ENCODE results near the gene REEP5.
A peak's percentile ranks its signal among the peaks of the same experiment; 100 is the strongest.
"Not testable (repeated sequence)": the region's sequence is repeated elsewhere in the genome, so short reads cannot be mapped to it uniquely, and the experiment has no call there.

The REEP5 gene

DNA sequence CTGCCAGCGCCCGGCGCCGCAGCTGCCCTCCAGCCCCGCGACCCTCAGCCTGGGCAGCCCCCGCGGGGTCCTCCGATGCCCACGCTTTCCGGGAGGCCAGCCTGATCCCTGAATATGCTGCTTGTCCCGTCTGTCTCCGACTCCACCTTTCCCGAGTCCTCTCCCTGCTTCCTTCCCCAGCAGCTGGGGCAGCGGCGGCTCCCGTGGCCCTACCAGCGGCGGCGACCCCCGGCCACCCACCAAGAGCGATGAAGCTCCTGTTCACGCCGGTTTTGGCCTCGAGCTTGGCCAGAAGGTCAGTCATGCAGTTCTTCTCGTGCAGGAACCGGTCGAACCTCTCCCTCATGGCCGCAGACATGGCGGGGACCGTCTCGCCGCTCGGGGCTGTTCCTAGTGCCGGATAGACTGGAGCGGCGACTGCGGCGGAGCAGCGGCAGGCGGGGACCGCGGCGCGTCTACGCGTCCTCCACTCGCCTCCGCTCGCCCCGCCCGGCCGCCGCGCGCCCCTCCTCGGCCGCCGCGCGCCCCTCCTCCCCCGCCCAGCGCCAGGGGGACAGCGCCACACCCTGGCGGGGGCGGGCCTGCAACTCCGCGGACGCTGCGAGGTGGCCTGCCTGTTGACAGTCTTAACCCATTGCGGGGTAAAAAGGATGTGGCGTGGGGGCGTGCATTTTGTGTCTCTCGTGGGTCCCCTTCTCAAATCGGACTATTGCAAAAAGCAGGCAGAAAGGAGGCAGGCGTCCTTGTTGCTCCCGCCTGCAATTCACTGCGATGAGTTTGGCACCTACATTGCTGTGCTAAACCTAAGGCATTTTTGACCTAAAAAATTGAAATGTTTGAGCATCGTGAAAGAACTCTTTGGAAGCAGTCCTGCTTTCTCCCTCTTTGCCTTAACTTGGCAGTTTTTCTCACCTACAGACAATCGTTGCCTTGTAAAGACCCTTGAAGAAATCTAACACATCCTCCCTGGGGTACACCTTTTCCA is at the start of gene REEP5:
REEP5 (minus strand) TSS at position 395 of the 985 bp plus-strand sequence; CDS start at position 358, 37 bp downstream.
- peak; percentile 70 for DNase-seq

DNA sequence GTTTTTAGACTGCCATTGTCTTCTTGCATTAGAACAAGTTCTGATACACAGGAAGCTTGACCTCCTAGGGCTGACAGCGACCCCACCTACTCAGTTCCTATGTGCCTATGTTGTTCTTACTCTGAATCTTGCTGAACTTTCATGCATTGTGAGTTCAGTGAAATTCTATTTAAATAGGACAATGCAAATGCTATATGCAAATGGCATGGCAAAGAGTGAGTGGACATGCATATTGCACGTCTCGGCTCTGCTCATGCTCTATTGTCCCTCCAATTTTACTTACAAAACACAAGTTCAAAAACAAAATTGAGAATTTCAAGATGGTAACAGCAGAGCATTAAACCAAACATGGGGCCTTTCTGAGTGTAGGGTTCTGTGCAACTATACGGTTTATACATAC is 49.2 kb upstream of the REEP5 start:
- DNase-seq = no peak

DNA sequence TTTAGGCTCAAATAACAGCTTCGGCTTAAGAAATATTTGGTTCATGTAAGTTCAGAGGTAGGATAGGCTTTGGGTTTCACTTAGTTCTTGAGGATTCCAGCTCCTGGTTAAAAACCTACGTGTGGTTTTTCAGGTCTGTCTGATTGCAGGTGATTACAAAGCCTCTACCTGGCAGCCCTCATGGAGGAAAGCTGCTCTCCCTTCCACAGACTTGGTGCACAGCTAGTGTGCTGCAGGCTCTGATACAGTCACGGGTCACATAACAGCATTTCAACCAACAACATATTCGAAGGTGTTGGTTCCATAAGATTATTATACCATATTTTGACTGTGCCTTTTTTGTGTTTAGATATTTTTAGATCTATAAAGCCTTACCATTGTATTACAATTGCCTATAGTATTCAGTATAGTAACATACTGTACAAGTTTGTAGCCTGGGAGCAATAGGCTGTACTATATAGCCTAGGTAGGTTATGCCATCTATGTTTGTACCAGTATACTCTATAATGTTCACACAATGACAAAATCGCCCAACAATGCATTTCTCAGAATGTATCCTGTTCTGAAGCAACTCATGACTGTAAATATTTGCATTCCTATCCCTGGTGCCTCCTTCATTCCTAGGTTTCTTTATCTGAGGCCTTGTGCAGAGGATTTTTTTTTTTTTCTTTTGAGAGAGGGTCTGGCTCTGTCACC is 46.5 kb upstream of the REEP5 start:
- DNase-seq = no peak

DNA sequence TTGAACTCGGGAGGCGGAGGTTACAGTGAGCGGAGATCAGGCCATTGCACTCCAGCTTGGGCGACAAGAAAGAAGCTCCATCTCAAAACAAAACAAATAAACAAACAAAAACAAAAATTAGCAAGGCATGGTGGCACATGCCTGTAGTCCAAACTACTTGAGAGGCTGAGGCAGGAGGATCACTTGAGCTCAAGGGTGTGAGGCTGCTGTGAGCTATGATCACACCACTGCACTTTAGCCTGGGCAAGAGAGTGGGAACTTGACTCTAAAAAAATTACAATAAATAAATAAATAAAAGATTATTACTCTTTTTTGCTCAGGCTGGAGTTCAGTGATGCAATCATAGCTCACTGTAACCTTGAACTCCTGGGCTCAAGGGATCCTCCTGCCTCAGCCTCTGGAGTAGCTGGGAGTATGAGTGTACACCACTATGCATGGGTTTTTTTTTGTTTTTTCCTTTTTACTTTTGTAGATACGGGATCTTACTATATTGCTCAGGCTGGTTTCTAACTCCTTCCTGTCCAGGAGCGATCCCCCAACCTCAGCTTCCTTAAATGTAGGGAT is 45.6 kb upstream of the REEP5 start:
- no peak for DNase-seq

DNA sequence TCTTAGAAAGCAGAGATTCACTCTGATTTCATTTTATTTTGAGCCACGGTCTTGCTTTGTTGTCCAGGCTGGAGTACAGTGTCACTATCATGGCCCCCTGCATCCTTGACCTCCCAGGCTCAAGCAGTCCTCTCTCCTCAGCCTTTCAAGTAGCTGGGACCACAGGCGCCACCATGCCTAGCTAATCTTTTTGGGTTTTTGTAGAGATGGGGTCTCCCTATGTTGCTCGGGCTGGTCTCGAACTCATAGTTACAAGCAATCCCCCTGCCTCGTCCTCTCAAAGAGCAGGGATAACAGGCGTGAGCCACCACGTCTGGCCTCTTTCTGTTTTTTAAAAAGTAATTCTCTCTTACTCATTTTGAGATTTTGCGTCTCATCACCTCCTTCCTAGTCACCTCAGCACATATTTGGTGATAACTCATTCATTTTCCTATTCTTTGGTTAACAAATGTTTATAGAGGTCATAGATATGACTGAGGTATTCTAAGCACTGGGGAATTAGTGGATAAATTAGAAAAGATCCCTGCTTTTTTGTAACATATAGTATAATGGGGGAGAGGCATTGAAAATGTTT is 43.8 kb upstream of the REEP5 start:
- DNase-seq = no peak

DNA sequence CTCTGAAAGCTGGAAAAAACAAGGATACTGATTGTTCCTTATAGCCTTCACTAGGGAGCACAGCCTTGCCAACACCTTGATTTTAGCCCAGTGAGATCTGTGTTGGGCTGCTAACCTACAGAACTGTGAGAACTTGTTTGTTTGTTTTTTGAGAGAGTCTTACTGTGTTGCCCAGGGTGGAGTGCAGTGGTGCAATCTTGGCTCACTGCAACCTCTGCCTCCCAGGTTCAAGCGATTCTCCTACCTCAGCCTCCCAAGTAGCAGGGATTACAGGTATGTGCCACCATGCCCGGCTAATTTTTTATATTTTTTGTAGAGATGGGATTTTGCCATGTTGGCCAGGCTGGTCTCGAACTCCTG is 41.3 kb upstream of the REEP5 start:
- not testable (repeated sequence) for DNase-seq

DNA sequence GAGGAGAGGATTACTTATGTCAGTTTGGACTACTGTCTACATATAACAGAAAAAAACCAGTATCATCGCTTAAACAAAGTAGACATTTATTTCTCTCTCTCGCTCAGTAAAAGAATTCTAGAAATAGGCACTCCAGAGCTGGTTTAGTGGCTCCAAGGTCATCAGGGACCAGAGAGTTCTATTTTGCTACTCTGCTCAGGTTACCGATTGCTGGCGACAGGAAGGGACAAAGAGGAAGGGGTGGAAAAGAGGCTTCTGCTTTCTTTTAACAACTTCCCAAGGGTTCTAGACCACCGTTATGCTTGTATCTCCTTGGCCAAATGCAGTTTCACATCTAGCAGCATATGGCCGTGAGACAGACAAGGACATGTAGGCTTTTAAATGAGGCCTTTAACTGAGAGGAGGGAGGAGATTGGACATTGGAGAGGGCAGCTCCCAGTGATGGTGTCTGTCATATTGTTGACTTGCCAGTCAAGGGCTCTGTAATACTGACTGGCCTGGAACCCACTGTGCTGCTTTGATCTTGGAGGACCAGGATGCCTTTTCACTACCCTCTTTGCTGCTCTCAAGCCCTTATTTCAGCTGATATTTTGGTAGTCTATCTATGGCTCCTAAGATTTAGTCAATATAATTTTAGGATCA is 39.0 kb upstream of the REEP5 start:
- no peak for DNase-seq

DNA sequence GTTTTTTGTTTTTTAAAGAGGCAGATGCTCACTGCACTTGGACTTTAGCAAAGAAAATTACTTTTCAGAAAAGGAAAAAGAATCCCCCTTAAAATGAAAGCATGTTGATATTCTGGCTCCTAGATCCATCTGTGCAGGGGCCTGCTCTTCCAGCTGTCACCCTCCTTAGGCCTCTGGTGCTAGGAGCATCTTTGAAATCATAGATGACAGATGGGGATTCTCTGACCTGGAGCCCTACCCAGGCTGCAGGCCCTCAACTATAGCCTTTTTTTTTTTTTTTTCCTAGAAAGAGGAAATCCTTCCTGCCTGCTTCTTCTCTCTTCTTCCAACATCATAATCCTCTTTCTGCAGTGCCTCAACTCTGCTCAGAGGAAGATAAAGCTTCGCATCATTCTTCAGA is 38.3 kb upstream of the REEP5 start:
- DNase-seq = no peak

DNA sequence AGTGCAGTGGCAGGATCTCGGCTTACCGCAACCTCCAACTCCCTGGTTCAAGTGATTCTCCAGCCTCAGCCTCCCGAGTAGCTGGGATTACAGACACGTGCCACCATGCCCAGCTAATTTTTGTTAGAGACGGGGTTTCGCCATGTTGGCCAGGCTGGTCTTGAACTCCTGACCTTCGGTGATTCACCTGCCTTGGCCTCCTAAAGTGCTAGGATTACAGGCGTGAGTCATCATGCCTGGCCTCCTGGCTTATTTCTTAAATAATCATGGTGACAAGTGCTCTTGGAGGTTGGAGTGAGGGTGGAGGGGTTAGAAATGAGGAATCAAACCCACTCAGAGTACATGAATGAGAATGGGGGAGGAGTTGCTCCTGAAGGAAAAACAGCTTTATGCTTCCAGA is 37.8 kb upstream of the REEP5 start:
- DNase-seq = not testable (repeated sequence)

DNA sequence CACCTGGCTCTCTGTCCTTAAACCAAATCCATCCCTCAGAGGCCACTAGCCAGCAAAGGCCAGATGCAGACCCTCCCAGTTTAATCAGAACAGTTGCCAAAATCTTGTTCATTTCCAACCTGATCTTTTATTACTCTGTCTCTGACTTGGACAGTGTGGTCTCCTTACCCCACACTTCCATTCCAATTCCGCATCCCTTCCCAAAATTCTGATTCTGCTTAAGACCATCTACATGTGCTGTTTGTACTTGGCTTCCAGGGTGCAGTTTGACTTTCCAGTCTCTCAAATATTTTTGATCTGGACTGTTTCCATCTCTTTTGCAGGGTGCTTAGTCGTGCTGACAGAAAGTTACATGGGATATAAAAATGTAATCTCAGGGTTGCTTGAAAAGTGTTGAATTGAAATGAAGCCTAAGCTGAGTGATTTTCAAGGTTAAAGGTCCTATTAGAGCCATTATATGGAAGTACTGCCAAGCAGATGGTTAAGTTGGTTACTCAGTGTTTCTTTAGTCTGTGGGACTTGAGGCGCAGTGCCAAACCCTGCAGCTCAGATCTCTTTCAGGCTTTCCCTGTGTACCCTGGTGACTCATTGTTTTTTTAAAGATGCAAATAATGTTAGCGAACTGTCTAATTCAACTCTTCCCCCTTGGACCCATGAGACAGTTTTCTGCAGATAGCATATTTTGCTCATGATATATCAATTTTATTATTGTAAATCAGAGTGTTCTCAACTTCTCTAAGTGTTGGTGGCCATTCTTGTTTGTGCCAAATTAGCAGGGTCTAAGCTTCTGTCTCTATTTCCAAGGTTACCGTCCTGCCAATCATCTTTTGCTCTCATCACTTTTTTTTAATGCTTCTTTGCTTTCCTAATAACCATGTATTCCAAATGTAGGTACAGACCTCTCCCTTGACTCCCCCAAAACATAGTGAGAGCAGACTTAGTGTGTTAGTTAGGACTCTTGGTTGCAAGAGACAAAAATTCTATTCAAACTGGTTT is 36.4 kb upstream of the REEP5 start:
- no peak for DNase-seq

DNA sequence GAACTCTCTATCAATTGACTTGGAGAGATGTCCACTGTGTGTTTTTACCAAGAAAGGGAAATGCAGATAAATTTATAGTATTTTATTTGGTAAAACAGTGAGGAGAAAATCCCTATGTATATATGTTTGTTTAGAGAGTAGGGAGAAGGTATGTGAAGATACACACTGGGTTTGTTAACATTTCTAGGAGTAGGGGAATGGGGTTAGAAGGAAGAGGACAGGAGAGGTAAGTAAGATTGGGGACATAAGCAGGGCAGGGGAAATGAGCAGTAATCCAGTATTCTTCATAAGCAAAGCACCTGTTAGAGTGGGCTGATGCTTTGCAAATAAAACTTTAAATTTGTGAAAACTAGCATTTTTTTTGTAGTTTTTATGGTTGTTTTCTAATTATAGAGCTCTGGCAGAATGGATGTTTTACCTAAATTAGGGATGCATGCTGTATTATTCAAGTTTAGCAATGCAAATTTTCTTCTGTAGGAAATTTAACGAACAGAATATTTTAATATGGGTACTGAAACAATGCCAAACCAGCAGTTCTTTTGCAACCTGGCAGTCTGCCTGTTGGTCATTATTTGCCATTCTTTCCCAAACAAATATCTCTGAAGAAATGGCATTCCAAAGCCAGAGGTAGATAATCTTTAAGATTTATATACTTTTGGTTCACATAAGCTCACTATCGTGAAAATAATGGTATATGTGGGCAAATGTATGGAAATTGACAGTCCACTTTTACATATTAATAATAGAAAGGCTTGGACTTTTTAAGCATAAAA is 35.2 kb upstream of the REEP5 start:
- no peak for DNase-seq

DNA sequence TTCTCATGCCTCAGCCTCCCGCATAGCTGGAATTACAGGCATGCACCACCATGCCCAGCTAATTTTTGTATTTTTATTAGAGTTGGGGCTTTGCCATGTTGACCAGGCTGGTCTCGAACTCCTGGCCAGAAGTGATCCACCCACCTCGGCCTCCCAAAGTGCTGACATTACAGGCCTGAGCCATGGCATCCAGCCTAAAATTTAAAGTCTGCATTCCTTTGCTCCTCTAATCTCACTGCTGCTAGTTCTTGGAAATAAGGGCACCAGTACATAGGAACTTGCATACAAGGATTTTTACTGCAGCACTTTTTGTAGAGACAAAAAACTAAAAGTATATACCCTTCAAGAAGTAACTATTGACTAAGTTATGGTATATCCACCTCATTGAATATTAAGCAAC is 34.6 kb upstream of the REEP5 start:
- DNase-seq = no peak

DNA sequence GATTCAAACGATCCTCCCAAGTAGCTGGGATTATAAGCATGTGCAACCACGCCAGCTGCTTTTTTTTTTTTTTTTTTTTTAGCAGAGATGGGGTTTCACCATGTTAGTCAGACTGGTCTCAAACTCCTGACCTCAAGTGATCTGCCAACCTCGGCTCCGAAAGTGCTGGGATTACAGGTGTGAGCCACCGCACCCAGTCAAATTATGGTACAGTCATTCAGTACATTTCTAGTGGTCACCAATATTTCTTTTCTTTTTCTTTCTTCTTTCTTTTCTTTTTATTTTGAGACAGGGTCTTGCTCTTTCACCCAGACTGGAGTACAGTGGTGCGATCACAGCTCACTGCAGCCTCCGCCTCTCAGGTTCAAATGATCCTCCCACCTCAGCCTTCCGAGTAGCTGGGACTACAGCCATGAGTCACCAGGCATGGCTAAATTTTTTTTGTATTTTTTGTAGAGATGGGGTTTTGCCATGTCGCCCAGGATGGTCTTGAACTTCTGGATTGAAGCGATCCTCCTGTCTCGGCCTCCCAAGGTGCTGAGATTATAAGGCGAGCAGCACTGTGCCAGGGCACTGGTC is 29.2 kb upstream of the REEP5 start:
- no peak for DNase-seq

DNA sequence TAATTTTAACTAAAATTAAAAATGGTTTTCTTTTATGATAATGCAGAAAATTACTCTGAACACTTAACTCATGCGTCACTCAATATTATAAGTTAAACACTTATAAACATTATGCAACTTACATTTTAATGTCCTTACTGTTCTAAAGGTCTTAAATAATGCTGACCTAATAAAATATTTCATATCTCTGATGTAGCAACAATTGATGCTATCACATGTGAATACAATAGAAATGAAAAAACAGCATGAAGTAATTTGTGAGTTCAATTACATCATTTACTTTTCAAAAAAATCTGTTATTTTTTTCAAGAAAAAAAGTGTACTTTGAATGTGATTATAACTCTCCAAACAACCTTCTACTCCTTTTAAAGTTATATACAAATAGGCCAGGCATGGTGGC is 26.4 kb upstream of the REEP5 start:
- no peak for DNase-seq

DNA sequence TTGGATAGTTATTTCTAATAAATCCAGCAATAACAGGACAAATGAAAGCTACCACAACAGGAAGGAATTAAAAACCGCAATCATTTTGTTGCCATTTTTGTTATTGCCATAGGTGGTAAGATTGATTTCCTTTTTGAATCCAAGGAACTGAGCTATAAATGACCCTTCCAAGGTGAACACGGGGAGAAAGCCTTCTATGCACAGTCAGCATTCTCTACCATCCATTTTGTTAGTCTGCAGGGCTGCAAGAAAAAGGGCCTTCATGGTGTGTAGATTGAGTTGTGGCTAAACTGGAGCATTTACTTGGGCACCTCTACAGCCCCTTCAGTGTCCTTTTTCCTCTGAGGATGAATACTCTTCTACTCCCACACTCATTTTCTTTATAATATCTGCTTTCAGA is 18.6 kb upstream of the REEP5 start:
- DNase-seq = no peak

DNA sequence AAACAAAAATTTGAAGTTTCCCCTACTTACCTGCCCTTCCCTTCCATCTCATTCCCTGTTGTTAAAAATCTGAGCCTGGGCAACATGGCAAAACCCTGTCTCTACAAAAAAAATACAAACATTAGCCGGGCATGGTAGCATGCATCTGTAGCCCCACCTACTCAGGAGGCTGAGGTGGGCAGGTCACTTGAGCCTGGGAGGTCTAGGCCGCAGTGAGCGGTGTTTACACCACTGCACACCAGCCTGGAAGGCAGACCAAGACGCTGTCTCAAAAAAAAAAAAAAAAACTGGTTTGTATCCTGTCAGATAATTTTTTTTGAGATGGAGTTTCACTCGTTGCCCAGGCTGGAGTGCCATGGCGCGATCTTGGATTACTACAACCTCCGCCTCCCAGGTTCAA is 16.3 kb upstream of the REEP5 start:
- no peak for DNase-seq

DNA sequence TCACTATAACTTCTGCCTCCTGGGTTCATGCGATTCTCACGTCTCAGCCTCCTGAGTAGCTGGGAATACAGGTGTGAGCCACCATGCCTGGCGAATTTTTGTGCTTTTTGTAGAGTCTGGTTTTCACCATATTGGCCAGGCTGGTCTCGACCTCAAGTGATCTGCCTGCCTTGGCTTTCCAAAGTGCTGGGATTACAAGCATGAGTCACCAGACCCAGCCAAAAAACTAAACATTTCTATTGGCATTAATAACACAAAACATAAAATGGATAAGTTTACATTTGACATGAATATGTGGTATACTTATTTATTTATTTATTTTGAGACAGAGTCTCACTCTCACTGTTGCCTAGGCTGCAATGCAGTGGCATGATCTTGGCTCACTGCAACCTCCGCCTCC is 13.6 kb upstream of the REEP5 start:
- no peak for DNase-seq

DNA sequence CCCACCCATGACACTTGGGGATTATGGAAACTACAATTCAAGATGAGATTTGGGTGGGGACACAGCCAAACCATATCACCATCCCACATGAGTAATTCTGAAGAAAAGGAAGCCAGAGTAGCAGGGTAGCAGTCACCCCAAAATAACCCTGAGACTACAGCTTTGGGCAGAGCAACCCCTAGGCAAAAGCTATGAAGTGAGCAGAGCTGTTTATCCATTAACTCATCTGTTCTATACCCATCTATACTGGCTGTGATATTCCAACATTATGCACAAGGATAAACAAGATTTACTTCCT is 12.3 kb upstream of the REEP5 start:
- DNase-seq = no peak

DNA sequence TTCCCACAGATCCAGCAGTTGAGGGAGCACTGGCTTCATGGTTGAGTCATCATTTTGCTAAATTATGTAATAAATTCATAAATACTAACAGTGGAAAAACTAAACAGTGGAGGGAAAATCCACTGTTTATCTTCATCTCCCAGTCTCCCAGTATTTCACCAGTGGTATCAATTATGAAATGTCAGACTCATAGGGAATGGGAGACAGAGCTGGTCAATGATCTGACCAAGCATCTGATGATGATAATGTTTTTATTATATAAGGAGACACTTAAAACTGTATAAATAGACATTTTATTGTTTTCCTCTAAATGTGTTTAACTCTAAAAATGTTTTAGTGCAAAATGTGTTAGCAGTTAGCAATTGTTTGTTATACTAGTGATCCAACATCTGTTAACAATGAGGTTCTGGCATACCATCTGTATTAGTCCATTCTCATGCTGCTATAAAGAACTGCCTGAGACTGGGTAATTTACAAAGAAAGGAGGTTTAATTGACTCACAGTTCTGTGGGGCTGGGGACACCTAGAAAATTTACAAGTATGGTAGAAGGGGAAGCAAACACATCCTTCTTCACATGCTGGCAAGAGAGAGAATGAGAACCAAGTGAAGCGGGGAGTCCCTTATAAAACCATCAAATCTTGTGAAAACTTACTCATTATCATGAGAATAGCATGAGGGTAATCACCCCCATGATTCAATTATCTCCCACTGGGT is 11.8 kb upstream of the REEP5 start:
- DNase-seq = no peak

DNA sequence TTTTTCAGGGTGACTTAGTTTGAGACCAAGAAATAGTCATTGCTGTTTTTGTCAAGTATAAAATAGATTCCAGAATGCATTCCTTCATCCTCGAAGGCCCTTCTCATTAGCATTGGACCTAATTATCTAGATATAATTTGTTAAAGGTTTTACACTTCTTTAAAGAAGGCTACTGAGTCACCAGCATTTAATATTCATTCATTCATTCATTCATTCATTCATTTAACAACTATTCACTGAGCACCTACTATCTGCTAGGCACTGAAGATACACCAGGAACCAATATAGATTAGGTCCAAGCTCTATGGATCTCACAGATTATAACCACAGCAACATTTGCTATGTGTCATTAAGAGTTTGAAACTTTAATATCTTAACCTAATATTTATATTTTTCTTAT is 11.1 kb upstream of the REEP5 start:
- DNase-seq = no peak
